GM21381 (cell line): ENCODE results near the gene GNG14.
"Not testable (repeated sequence)": the region's sequence is repeated elsewhere in the genome, so short reads cannot be mapped to it uniquely, and the experiment has no call there.

Source experiments
- ATAC-seq: cut with Tn5 transposase; IDR thresholded peaks from one replicate; pipeline ENCODE4 v1.9.1; 2021; ENCODE audit warnings: mild to moderate bottlenecking, moderate library complexity; ENCODE audit not compliant: unreplicated experiment

Gene GNG14

GRCh38 chr19:12695096-12695495 is 7.3 kb downstream of the GNG14 start:
- ATAC-seq: no peak

GRCh38 chr19:12695514-12695913 is 7.7 kb downstream of the GNG14 start:
- no peak for ATAC-seq

- ATAC-seq: peak; percentile 19
Observed at GRCh38 chr19:12695997-12696365, 8.2 kb downstream of the GNG14 start.

GRCh38 chr19:12696366-12697335 is 8.9 kb downstream of the GNG14 start, which contains the start of gene FBXW9:
Gene FBXW9 (minus strand): TSS chr19:12696631. CDS start chr19:12696581, 50 bp downstream.
- ATAC-seq: peak; percentile 68

GRCh38 chr19:12697425-12697824 is 9.6 kb downstream of the GNG14 start:
- ATAC-seq: not testable (repeated sequence)

GRCh38 chr19:12698138-12698537 is 10.3 kb downstream of the GNG14 start:
- ATAC-seq: no peak

- no peak for ATAC-seq
Observed at GRCh38 chr19:12701596-12702282, 13.9 kb downstream of the GNG14 start.

- no peak for ATAC-seq
Observed at GRCh38 chr19:12703046-12703445, 15.2 kb downstream of the GNG14 start.

- no peak for ATAC-seq
Observed at GRCh38 chr19:12705169-12705568, 17.4 kb downstream of the GNG14 start.

GRCh38 chr19:12705654-12706331 is 18.0 kb downstream of the GNG14 start:
- no peak for ATAC-seq

GRCh38 chr19:12706332-12706718 is 18.5 kb downstream of the GNG14 start:
- no peak for ATAC-seq

GRCh38 chr19:12708641-12709040 is 20.8 kb downstream of the GNG14 start:
- ATAC-seq: no peak

- ATAC-seq: no peak
Observed at GRCh38 chr19:12711187-12711586, 23.4 kb downstream of the GNG14 start.

- ATAC-seq: not testable (repeated sequence)
Observed at GRCh38 chr19:12712077-12712476, 24.3 kb downstream of the GNG14 start.

- not testable (repeated sequence) for ATAC-seq
Observed at GRCh38 chr19:12713304-12713703, 25.5 kb downstream of the GNG14 start.

- no peak for ATAC-seq
Observed at GRCh38 chr19:12715102-12715501, 27.3 kb downstream of the GNG14 start.

GRCh38 chr19:12715929-12716328 is 28.1 kb downstream of the GNG14 start:
- no peak for ATAC-seq

GRCh38 chr19:12720296-12720695 is 32.5 kb downstream of the GNG14 start:
- no peak for ATAC-seq

GRCh38 chr19:12720851-12721655 is 33.3 kb downstream of the GNG14 start:
- ATAC-seq: no peak
